GM21526 (cell line): ENCODE results near the gene ZFYVE9.
"Not testable (repeated sequence)": the region's sequence is repeated elsewhere in the genome, so short reads cannot be mapped to it uniquely, and the experiment has no call there.

ENCODE experiments used
- ATAC-seq: cut with Tn5 transposase; IDR thresholded peaks from one replicate; pipeline ENCODE4 v1.9.1; 2021; ENCODE audit warnings: moderate library complexity; ENCODE audit not compliant: unreplicated experiment, low FRiP score

Gene ZFYVE9

GRCh38 chr1:52150445-52150844 is 8.6 kb downstream of the ZFYVE9 start:
- not testable (repeated sequence) for ATAC-seq

- no peak for ATAC-seq
Measured at GRCh38 chr1:52150946-52151345, 9.1 kb downstream of the ZFYVE9 start.

GRCh38 chr1:52152572-52152971 is 10.7 kb downstream of the ZFYVE9 start:
- ATAC-seq, result no peak

- ATAC-seq, result no peak
Measured at GRCh38 chr1:52153010-52153409, 11.1 kb downstream of the ZFYVE9 start.

- no peak for ATAC-seq
Measured at GRCh38 chr1:52153898-52154297, 12.0 kb downstream of the ZFYVE9 start.

- ATAC-seq, result no peak
Measured at GRCh38 chr1:52156460-52156859, 14.6 kb downstream of the ZFYVE9 start.

GRCh38 chr1:52157582-52157981 is 15.7 kb downstream of the ZFYVE9 start:
- no peak for ATAC-seq

- ATAC-seq, result no peak
Measured at GRCh38 chr1:52158218-52158617, 16.3 kb downstream of the ZFYVE9 start.

- ATAC-seq, result no peak
Measured at GRCh38 chr1:52159033-52159789, 17.3 kb downstream of the ZFYVE9 start.

GRCh38 chr1:52162947-52163346 is 21.1 kb downstream of the ZFYVE9 start:
- no peak for ATAC-seq

- no peak for ATAC-seq
Measured at GRCh38 chr1:52164604-52165003, 22.7 kb downstream of the ZFYVE9 start.

- ATAC-seq, result no peak
Measured at GRCh38 chr1:52166996-52167753, 25.3 kb downstream of the ZFYVE9 start.

GRCh38 chr1:52168373-52169080 is 26.6 kb downstream of the ZFYVE9 start:
- no peak for ATAC-seq

GRCh38 chr1:52171149-52171548 is 29.3 kb downstream of the ZFYVE9 start:
- not testable (repeated sequence) for ATAC-seq

- ATAC-seq, result no peak
Measured at GRCh38 chr1:52179073-52179472, 37.2 kb downstream of the ZFYVE9 start.

GRCh38 chr1:52180176-52180575 is 38.3 kb downstream of the ZFYVE9 start:
- ATAC-seq, result no peak

GRCh38 chr1:52181759-52182158 is 39.9 kb downstream of the ZFYVE9 start:
- ATAC-seq, result not testable (repeated sequence)

- not testable (repeated sequence) for ATAC-seq
Measured at GRCh38 chr1:52182328-52182727, 40.4 kb downstream of the ZFYVE9 start.

- no peak for ATAC-seq
Measured at GRCh38 chr1:52182874-52183400, 41.0 kb downstream of the ZFYVE9 start.

- no peak for ATAC-seq
Measured at GRCh38 chr1:52186449-52186848, 44.6 kb downstream of the ZFYVE9 start.

GRCh38 chr1:52189898-52190480 is 48.1 kb downstream of the ZFYVE9 start:
- no peak for ATAC-seq
